ENCODE results near the gene TBC1D22A. TPM values are rescaled to one million over a fixed set of nuclear protein-coding genes. Genes with fewer than 3 reads are reported as not detected.
A peak's percentile ranks its signal among the peaks of the same experiment; 100 is the strongest.

The TBC1D22A gene
- total RNA-seq, 1 donor from 2014 or later = 28.9 TPM

DNA sequence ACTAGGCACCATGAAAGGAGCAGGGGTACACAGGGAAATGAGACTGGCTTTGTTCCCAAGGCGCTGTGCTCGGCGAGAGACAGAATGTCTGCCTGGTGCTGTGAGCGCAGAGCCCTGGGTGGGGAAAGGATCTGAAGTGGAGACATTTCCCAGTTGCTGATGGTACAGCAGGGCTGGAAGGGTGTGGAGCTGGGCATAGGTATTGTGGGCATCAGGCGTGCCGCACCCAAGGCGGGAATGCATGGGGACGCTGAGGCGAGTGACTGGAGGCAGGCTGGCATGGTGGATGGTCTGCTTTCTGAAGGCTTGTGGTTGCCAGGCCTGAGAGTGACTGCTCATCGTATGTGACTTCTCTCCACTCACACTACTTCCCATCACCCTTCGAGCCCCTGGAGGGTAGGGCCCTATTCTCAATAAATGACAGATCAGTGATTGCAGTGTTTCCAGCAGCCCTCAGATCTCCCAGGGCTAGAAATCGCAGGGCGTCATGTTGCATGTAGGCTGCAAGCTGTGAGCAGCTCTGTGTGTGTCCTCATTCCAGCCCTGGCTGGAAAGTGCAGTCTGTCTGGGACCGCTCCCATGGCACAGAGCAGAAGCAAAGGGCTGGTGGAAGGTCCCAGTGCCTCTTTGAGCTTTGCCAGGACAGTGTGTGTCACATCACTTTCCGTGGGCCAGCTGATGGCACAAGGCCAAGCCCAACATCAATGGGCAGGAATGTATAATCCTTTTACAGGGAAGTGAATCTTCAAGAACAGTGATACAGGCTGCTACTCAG lies 67.7 kb downstream of the TBC1D22A start:
- Mint-ChIP-seq H3K4me3 (ENCODE audit: unreplicated experiment) (peak overlapping the region; percentile 49), H3K9me3 (ENCODE audit: unreplicated experiment) (peaks cover 5% of the 10 kb centered on the region), H3K27ac (ENCODE audit: unreplicated experiment) (peak overlapping the region; percentile 95), H3K4me1 (ENCODE audit: unreplicated experiment) (peaks cover 52% of the 10 kb centered on the region), H3K36me3 (ENCODE audit: unreplicated experiment) (peaks cover 10% of the 10 kb centered on the region), H3K27me3 (ENCODE audit: unreplicated experiment) (no peaks in the 10 kb centered on the region)
- DNase-seq (ENCODE audit: extremely low spot score, unreplicated experiment) = no peak
- TF ChIP-seq, protein P1, sequence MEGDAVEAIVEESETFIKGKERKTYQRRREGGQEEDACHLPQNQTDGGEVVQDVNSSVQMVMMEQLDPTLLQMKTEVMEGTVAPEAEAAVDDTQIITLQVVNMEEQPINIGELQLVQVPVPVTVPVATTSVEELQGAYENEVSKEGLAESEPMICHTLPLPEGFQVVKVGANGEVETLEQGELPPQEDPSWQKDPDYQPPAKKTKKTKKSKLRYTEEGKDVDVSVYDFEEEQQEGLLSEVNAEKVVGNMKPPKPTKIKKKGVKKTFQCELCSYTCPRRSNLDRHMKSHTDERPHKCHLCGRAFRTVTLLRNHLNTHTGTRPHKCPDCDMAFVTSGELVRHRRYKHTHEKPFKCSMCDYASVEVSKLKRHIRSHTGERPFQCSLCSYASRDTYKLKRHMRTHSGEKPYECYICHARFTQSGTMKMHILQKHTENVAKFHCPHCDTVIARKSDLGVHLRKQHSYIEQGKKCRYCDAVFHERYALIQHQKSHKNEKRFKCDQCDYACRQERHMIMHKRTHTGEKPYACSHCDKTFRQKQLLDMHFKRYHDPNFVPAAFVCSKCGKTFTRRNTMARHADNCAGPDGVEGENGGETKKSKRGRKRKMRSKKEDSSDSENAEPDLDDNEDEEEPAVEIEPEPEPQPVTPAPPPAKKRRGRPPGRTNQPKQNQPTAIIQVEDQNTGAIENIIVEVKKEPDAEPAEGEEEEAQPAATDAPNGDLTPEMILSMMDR (IDR thresholded peaks at IDR 0.05) = no peak

DNA sequence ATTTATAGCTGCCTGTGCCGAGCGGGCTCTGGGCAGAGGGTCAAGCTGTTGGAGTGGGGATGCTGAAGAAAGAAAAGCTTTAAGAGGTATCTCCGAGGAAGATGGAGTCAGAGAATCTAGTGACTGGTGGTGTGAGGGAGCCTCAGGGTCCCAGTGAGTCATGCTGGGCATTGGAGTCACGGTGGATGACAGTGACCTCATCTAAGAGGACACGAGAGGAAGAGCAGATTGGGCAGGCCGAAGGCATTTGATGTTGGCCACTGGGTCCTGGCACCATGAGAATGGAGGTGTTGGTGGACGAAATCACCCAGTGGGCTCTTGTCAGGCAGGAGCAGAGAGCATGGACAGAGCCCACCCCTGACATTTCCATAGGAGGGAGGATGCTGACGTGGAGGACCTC lies 68.4 kb downstream of the TBC1D22A start:
- H3K4me1 Mint-ChIP-seq (ENCODE audit: unreplicated experiment) = peaks cover 50% of the 10 kb centered on the region
- peaks cover 11% of the 10 kb centered on the region for H3K9me3 Mint-ChIP-seq (ENCODE audit: unreplicated experiment)
- peak overlapping the region; percentile 95 for H3K27ac Mint-ChIP-seq (ENCODE audit: unreplicated experiment)
- DNase-seq (ENCODE audit: extremely low spot score, unreplicated experiment) = no peak
- TF ChIP-seq, protein P1 (IDR thresholded peaks at IDR 0.05) = no peak
- peaks cover 15% of the 10 kb centered on the region for H3K36me3 Mint-ChIP-seq (ENCODE audit: unreplicated experiment)
- no peaks in the 10 kb centered on the region for H3K27me3 Mint-ChIP-seq (ENCODE audit: unreplicated experiment)
- no peak overlapping the region for H3K4me3 Mint-ChIP-seq (ENCODE audit: unreplicated experiment)

DNA sequence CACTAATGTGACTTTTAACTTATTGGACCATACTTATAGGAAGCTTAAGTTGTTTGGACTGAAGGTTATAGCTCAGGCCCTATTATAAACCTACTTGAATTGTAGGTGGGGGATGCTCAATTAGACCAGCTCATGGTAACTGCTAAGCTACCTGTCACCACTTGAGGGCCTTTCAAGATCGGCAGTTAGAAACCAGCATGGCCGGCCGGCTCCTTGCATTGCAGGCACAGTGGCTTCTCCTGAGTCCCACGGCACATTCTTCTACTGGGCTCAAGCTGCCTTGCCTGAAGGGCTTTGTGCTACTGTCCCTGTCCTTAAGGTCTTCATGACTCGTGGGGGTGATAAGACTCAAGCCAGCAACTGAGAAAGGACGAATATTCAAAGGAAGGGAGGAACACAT lies 70.8 kb downstream of the TBC1D22A start:
- no peak overlapping the region for H3K4me3 Mint-ChIP-seq (ENCODE audit: unreplicated experiment)
- H3K27me3 Mint-ChIP-seq (ENCODE audit: unreplicated experiment) = no peaks in the 10 kb centered on the region
- no peak for DNase-seq (ENCODE audit: extremely low spot score, unreplicated experiment)
- peaks cover 41% of the 10 kb centered on the region for H3K4me1 Mint-ChIP-seq (ENCODE audit: unreplicated experiment)
- no peak overlapping the region for H3K27ac Mint-ChIP-seq (ENCODE audit: unreplicated experiment)
- peaks cover 23% of the 10 kb centered on the region for H3K36me3 Mint-ChIP-seq (ENCODE audit: unreplicated experiment)
- TF ChIP-seq, protein P1 (IDR thresholded peaks at IDR 0.05) = peak; percentile 38
- H3K9me3 Mint-ChIP-seq (ENCODE audit: unreplicated experiment) = peaks cover 30% of the 10 kb centered on the region

DNA sequence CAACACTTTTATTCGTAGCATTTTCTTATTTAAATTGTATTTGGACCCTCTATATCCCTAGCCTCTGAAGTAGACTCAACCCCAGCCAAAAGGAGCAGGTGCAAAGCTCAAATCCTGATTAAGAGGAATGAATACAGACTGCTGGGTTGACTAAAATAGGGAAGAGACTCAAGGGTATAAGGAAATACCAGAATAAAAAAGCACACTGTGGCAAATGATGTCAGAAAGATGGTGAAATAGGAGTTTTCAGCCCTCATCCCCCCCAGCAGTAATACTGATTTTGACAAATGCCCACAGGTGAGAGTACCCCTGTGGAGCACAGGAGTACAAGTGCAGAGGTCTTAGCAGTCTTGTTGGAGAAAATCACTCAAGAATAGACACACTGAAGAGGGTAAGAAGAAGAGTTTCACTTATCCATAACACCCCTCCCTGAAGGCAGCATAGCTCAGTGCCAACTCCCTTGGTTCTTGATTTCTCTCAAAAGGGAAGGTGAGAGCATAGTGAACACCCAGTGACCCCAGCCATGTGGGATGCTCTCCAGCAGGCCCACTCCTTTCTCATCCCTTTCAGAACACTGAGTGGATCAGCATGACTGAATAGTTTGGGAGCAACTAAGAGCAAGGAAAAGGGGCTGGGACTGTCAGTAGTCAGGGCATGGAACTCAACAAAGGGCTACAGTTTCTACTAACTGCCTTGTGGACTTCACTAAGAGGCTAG lies 71.7 kb downstream of the TBC1D22A start:
- no peak for DNase-seq (ENCODE audit: extremely low spot score, unreplicated experiment)
- Mint-ChIP-seq H3K27ac (ENCODE audit: unreplicated experiment) (no peak overlapping the region), H3K9me3 (ENCODE audit: unreplicated experiment) (peaks cover 37% of the 10 kb centered on the region), H3K36me3 (ENCODE audit: unreplicated experiment) (peaks cover 23% of the 10 kb centered on the region), H3K4me3 (ENCODE audit: unreplicated experiment) (no peak overlapping the region), H3K4me1 (ENCODE audit: unreplicated experiment) (peaks cover 32% of the 10 kb centered on the region), H3K27me3 (ENCODE audit: unreplicated experiment) (no peaks in the 10 kb centered on the region)
- TF ChIP-seq, protein P1 (IDR thresholded peaks at IDR 0.05) = no peak

DNA sequence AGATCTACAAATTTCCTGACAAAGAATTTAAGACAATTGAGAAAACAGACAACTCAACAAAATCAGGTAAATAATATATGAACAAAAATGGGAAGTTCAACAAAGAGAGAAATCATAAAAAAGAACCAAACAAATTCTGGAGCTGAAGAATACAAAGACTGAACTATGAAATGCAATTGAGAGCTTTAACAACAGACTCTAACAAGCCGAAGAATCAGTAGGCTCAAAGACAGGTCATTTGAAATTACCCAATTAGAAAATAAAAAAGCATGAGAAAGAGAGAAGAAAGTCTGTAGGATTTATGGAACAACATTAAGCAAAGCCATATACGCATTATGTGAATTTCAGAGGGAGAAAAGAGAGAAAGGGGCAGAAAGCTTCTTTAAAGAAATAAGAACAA lies 72.8 kb downstream of the TBC1D22A start:
- H3K36me3 Mint-ChIP-seq (ENCODE audit: unreplicated experiment) = peaks cover 23% of the 10 kb centered on the region
- H3K9me3 Mint-ChIP-seq (ENCODE audit: unreplicated experiment) = peaks cover 40% of the 10 kb centered on the region
- no peaks in the 10 kb centered on the region for H3K27me3 Mint-ChIP-seq (ENCODE audit: unreplicated experiment)
- peaks cover 21% of the 10 kb centered on the region for H3K4me1 Mint-ChIP-seq (ENCODE audit: unreplicated experiment)
- TF ChIP-seq, protein P1 (IDR thresholded peaks at IDR 0.05) = no peak
- DNase-seq (ENCODE audit: extremely low spot score, unreplicated experiment) = no peak
- H3K4me3 Mint-ChIP-seq (ENCODE audit: unreplicated experiment) = no peak overlapping the region
- no peak overlapping the region for H3K27ac Mint-ChIP-seq (ENCODE audit: unreplicated experiment)

Data from osteocyte (in vitro differentiated cells).